Testis (tissue), 3 donors: ENCODE results near the gene FBN1. TPM values are rescaled to one million over a fixed set of nuclear protein-coding genes. Genes with fewer than 3 reads are reported as not detected.

Experiments
- DNase-seq: peaks from one replicate; pipeline ENCODE4 v3.0.0-alpha.2; 2019
- H3K27ac ChIP-seq, 2 donors: fragments of 200-600 bp; sonication (generic); one replicate each; pipeline ENCODE4 v1.5.1; 2019
- H3K27me3 ChIP-seq: fragments of 200-600 bp; sonication (generic); one replicate; pipeline ENCODE4 v1.5.1; 2019
- H3K36me3 ChIP-seq: fragments of 200-600 bp; sonication (generic); one replicate; pipeline ENCODE4 v1.5.1; 2017; ENCODE audit warnings: low read depth; ENCODE audit errors: missing control alignments
- H3K4me1 ChIP-seq: fragments of 200-600 bp; sonication (generic); one replicate; pipeline ENCODE4 v1.5.1; 2019
- H3K4me3 ChIP-seq, 2 donors: fragments of 200-600 bp; sonication (generic); one replicate each; pipeline ENCODE4 v1.5.1; 2017 to 2019
- H3K9me3 ChIP-seq: fragments of 200-600 bp; sonication (generic); one replicate; pipeline ENCODE4 v1.5.1; 2017
- CTCF ChIP-seq, 3 experiments: fragments of 450-650 bp in 2 of 3; fragments of 200-600 bp in 1 of 3; sonication (generic) in 1 of 3; IDR thresholded peaks; one replicate each; pipeline ENCODE4 v1.5.1; 2016 to 2019; ENCODE audit warnings: antibody characterized with exemption in 3 of 3, mild to moderate bottlenecking in 2 of 3, moderate library complexity in 1 of 3
- POLR2A ChIP-seq: fragments of 450-650 bp; IDR thresholded peaks from one replicate; pipeline ENCODE4 v1.6.1; 2017; ENCODE audit warnings: antibody characterized with exemption, mild to moderate bottlenecking, moderate library complexity
- WGBS, 2 donors: methylation state at CpG; one replicate each; pipeline ENCODE4 v1.1.5; 2018; 5-methylcytosine and 5-hydroxymethylcytosine counted together
- intact Hi-C: fragments of 100-400 bp; cut with DNase I; formaldehyde crosslinking; loops from one replicate; pipeline ENCODE4 v1.15.1; 2023; ENCODE audit warnings: low total_unique reads
- polyA plus RNA-seq: library from polyadenylated mRNA; stranded (reverse); fragments of 350-450 nt; fragmentation: Illumina TruSeq; extraction: RNeasy Lipid Tissue Mini Kit (QIAGEN cat#74804); gene quantifications from one replicate; pipeline ENCODE4 v1.2.3, GENCODE V29; 2014; ENCODE audit warnings: low read depth, low replicate concordance; ENCODE audit not compliant: insufficient read depth
- total RNA-seq, 2 donors: library from RNA; depleted of rRNA; stranded (reverse); fragments of >200 nt; gene quantifications; one replicate each; pipeline ENCODE4 v1.2.3, GENCODE V29; 2016

Gene FBN1
- total and polyA plus RNA-seq, 3 donors from 2014 or later: 48.5 to 77.1 (median 68.7) TPM

GRCh38 chr15:48409623-48410022, 235.9 kb downstream of the FBN1 start:
- H3K27me3 ChIP-seq: no peaks in the 10 kb centered on the region
- intact Hi-C loops: no loop called here
- no peak overlapping the region for H3K4me3 ChIP-seq
- no peak for DNase-seq
- no peaks in the 10 kb centered on the region for H3K9me3 ChIP-seq
- no peaks in the 10 kb centered on the region for H3K36me3 ChIP-seq
- TF ChIP-seq CTCF (IDR thresholded peaks at IDR 0.05) (no peak), POLR2A (no peak)
- 90 to 92% methylated on average over 2 of the region's 2 CpGs for WGBS, 2 donors
- H3K4me1 ChIP-seq: peaks cover 4% of the 10 kb centered on the region
- peak overlapping the region in 1 of 2 donors; percentile 53 for H3K27ac ChIP-seq

GRCh38 chr15:48408327-48408726, 237.2 kb downstream of the FBN1 start:
- no peaks in the 10 kb centered on the region for H3K27me3 ChIP-seq
- intact Hi-C loops: no loop called here
- no peaks in the 10 kb centered on the region for H3K4me1 ChIP-seq
- DNase-seq: no peak
- peak overlapping the region in 1 of 2 donors; percentile 53 for H3K27ac ChIP-seq
- no peak overlapping the region for H3K4me3 ChIP-seq
- H3K36me3 ChIP-seq: no peaks in the 10 kb centered on the region
- TF ChIP-seq POLR2A: no peak
- H3K9me3 ChIP-seq: no peaks in the 10 kb centered on the region

GRCh38 chr15:48407646-48408045, 237.9 kb downstream of the FBN1 start:
- 78 to 81% methylated on average over 1 of the region's 1 CpG for WGBS, 2 donors
- no peaks in the 10 kb centered on the region for H3K36me3 ChIP-seq
- TF ChIP-seq CTCF (IDR thresholded peaks at IDR 0.05) (no peak), POLR2A (no peak)
- no peaks in the 10 kb centered on the region for H3K4me1 ChIP-seq
- no peaks in the 10 kb centered on the region for H3K9me3 ChIP-seq
- H3K27me3 ChIP-seq: no peaks in the 10 kb centered on the region
- DNase-seq: no peak
- H3K27ac ChIP-seq: peak overlapping the region in 1 of 2 donors; percentile 53
- intact Hi-C loops: no loop called here
- no peak overlapping the region for H3K4me3 ChIP-seq

GRCh38 chr15:48406911-48407310, 238.6 kb downstream of the FBN1 start:
- intact Hi-C loops: no loop called here
- no peak overlapping the region for H3K27ac ChIP-seq
- no peaks in the 10 kb centered on the region for H3K27me3 ChIP-seq
- no peak overlapping the region for H3K4me3 ChIP-seq
- TF ChIP-seq CTCF (IDR thresholded peaks at IDR 0.05) (no peak), POLR2A (no peak)
- DNase-seq: no peak
- H3K9me3 ChIP-seq: no peaks in the 10 kb centered on the region
- H3K4me1 ChIP-seq: no peaks in the 10 kb centered on the region
- H3K36me3 ChIP-seq: no peaks in the 10 kb centered on the region
- WGBS, 2 donors: 95 to 100% methylated on average over 1 of the region's 1 CpG

GRCh38 chr15:48406266-48406891, 239.1 kb downstream of the FBN1 start:
- no peak for DNase-seq
- 73 to 83% methylated on average over 8 of the region's 8 CpGs for WGBS, 2 donors

More at GRCh38 chr15:48406266-48406891, 239.1 kb downstream of the FBN1 start:
- intact Hi-C loops: no loop called here
- H3K36me3 ChIP-seq: no peaks in the 10 kb centered on the region
- H3K9me3 ChIP-seq: no peaks in the 10 kb centered on the region
- no peak for TF ChIP-seq CTCF (IDR thresholded peaks at IDR 0.05)
- H3K4me1 ChIP-seq: no peaks in the 10 kb centered on the region
- no peak overlapping the region for H3K4me3 ChIP-seq
- H3K27me3 ChIP-seq: no peaks in the 10 kb centered on the region
- H3K27ac ChIP-seq: no peak overlapping the region
